KMS-11 (cell line): ENCODE results near the gene MEIOB.

Experiments used
- H2AFZ ChIP-seq: fragments of 200-600 bp; sonication (generic); 2 replicates; pipeline ENCODE4 v1.6.1; 2016; ENCODE audit warnings: antibody characterized with exemption, mixed run types, low read depth
- H3K27ac ChIP-seq: fragments of 200-600 bp; sonication (generic); 2 replicates; pipeline ENCODE4 v1.6.1; 2016; ENCODE audit warnings: mild to moderate bottlenecking, mixed run types
- H3K27me3 ChIP-seq: fragments of 200-600 bp; sonication (generic); 2 replicates; pipeline ENCODE4 v1.6.1; 2017; ENCODE audit warnings: mild to moderate bottlenecking, low read depth, mixed run types, moderate library complexity; ENCODE audit not compliant: insufficient read depth
- H3K36me3 ChIP-seq: fragments of 200-600 bp; sonication (generic); 2 replicates; pipeline ENCODE4 v1.6.1; 2017; ENCODE audit warnings: mild to moderate bottlenecking, mixed run types; ENCODE audit not compliant: insufficient read depth
- H3K4me1 ChIP-seq: fragments of 200-600 bp; sonication (generic); 2 replicates; pipeline ENCODE4 v1.6.1; 2016; ENCODE audit warnings: mild to moderate bottlenecking, low read depth, mixed run types; ENCODE audit not compliant: poor library complexity, severe bottlenecking
- H3K4me2 ChIP-seq: fragments of 200-600 bp; sonication (generic); 2 replicates; pipeline ENCODE4 v1.7.0; 2016; ENCODE audit warnings: mild to moderate bottlenecking, mixed run types
- H3K4me3 ChIP-seq: fragments of 200-600 bp; sonication (generic); IDR thresholded peaks from 2 replicates; pipeline ENCODE4 v1.6.1; 2017; ENCODE audit warnings: low read depth, low read length, mixed read lengths; ENCODE audit not compliant: insufficient read depth
- H3K79me2 ChIP-seq: fragments of 200-600 bp; sonication (generic); 2 replicates; pipeline ENCODE4 v1.6.1; 2016; ENCODE audit warnings: low read depth, mixed run types; ENCODE audit not compliant: insufficient read depth
- H3K9ac ChIP-seq: fragments of 200-600 bp; sonication (generic); 2 replicates; pipeline ENCODE4 v1.6.1; 2016; ENCODE audit warnings: mild to moderate bottlenecking, mixed run types
- H4K20me1 ChIP-seq: fragments of 200-600 bp; sonication (generic); 2 replicates; pipeline ENCODE4 v1.6.1; 2016; ENCODE audit warnings: mild to moderate bottlenecking, mixed run types; ENCODE audit not compliant: insufficient read depth
- TF ChIP-seq, protein P1 (sequence below): fragments of 200-600 bp; sonication (generic); conservative IDR thresholded peaks from 2 replicates; pipeline ENCODE4 v1.6.1; 2017; ENCODE audit warnings: low read depth, mild to moderate bottlenecking, antibody characterized with exemption, low read length, moderate library complexity, mixed read lengths

MEIOB gene

GRCh38 chr16:1788708-1789100 lies 83.3 kb downstream of the MEIOB start:
- H3K27ac ChIP-seq, result no peak overlapping the region
- TF ChIP-seq, protein P1, sequence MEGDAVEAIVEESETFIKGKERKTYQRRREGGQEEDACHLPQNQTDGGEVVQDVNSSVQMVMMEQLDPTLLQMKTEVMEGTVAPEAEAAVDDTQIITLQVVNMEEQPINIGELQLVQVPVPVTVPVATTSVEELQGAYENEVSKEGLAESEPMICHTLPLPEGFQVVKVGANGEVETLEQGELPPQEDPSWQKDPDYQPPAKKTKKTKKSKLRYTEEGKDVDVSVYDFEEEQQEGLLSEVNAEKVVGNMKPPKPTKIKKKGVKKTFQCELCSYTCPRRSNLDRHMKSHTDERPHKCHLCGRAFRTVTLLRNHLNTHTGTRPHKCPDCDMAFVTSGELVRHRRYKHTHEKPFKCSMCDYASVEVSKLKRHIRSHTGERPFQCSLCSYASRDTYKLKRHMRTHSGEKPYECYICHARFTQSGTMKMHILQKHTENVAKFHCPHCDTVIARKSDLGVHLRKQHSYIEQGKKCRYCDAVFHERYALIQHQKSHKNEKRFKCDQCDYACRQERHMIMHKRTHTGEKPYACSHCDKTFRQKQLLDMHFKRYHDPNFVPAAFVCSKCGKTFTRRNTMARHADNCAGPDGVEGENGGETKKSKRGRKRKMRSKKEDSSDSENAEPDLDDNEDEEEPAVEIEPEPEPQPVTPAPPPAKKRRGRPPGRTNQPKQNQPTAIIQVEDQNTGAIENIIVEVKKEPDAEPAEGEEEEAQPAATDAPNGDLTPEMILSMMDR, result no peak
- no peak overlapping the region for H3K4me2 ChIP-seq
- no peak overlapping the region for H3K4me3 ChIP-seq
- H3K79me2 ChIP-seq, result peaks cover 27% of the 10 kb centered on the region
- no peaks in the 10 kb centered on the region for H4K20me1 ChIP-seq
- no peaks in the 10 kb centered on the region for H3K36me3 ChIP-seq
- peaks cover 7% of the 10 kb centered on the region for H3K4me1 ChIP-seq
- no peaks in the 10 kb centered on the region for H3K27me3 ChIP-seq
- no peak overlapping the region for H2AFZ ChIP-seq
- no peak overlapping the region for H3K9ac ChIP-seq

GRCh38 chr16:1788095-1788707 lies 83.8 kb downstream of the MEIOB start:
- TF ChIP-seq, protein P1, result no peak
- Histone ChIP-seq H2AFZ (no peak overlapping the region), H3K79me2 (peaks cover 32% of the 10 kb centered on the region), H3K27me3 (no peaks in the 10 kb centered on the region), H3K36me3 (no peaks in the 10 kb centered on the region), H3K4me1 (peaks cover 7% of the 10 kb centered on the region), H4K20me1 (no peaks in the 10 kb centered on the region), H3K27ac (no peak overlapping the region), H3K4me3 (no peak overlapping the region), H3K9ac (no peak overlapping the region), H3K4me2 (no peak overlapping the region)

DNA sequence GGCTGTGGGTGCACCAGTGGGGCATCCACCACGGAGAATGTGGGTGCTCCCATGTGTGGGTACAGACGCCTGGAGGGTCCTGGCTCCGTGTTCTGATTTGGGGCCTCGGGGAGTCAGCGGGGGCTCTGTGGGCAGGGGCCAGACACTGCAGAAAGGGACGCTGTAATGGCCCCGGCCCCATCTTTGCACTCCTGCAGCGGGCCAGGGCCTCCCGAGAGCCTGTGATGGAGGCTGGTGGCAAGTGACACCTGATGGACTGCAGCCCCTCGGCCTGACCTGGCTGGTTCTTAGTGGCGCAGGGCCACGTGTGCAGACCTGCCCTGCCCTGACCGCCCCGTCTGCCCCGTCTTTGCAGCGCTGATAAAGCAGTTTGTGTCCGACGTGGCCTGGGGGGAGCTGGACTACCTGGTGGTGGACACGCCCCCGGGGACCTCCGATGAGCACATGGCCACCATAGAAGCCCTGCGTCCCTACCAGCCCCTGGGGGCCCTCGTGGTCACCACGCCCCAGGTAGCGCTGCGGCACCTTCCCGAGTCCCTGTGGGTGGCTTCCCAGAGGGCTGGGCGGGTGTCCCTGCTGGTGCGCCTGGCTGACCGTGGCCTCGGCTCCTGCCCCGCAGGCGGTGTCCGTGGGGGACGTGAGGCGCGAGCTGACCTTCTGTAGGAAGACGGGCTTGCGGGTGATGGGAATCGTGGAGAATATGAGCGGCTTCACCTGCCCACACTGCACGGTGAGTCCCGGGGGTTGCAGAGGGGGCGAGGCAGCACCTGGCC lies 84.5 kb downstream of the MEIOB start:
- Histone ChIP-seq H3K9ac (no peak overlapping the region), H3K4me3 (no peak overlapping the region), H3K36me3 (no peaks in the 10 kb centered on the region), H2AFZ (no peak overlapping the region), H3K27me3 (no peaks in the 10 kb centered on the region), H4K20me1 (no peaks in the 10 kb centered on the region), H3K27ac (no peak overlapping the region), H3K4me2 (no peak overlapping the region), H3K79me2 (peaks cover 35% of the 10 kb centered on the region), H3K4me1 (peaks cover 7% of the 10 kb centered on the region)
- TF ChIP-seq, protein P1, result no peak

- no peak overlapping the region for H3K4me2 ChIP-seq
- peaks cover 7% of the 10 kb centered on the region for H3K4me1 ChIP-seq
- H3K36me3 ChIP-seq, result no peaks in the 10 kb centered on the region
- H3K9ac ChIP-seq, result no peak overlapping the region
- H4K20me1 ChIP-seq, result no peaks in the 10 kb centered on the region
- TF ChIP-seq, protein P1, result no peak
- no peaks in the 10 kb centered on the region for H3K27me3 ChIP-seq
- peaks cover 35% of the 10 kb centered on the region for H3K79me2 ChIP-seq
- no peak overlapping the region for H3K4me3 ChIP-seq
- no peak overlapping the region for H3K27ac ChIP-seq
- no peak overlapping the region for H2AFZ ChIP-seq
Observed at GRCh38 chr16:1787056-1787321, 85.0 kb downstream of the MEIOB start.
